Activated B cell treated with CpG ODN at 0.5 μM for 24 hours (primary cell): ENCODE results near the gene SLC6A9. TPM values are rescaled to one million over a fixed set of nuclear protein-coding genes. Genes with fewer than 3 reads are reported as not detected.

Experiments used
- ATAC-seq: fragments of 200-7000 bp; cut with Tn5 transposase; one replicate; pipeline ENCODE4 v1.10.0; 2021; ENCODE audit warnings: low read depth, mild to moderate bottlenecking, moderate library complexity
- CTCF ChIA-PET: fragments of 350-600 bp; sonication (Branson Sonifier 250); formaldehyde crosslinking; loops from one replicate; lab custom pipeline; 2021; ENCODE audit warnings: antibody characterized with exemption; lab: Charles Lee
- POLR2A ChIA-PET: fragments of 350-600 bp; sonication (Branson Sonifier 250); formaldehyde crosslinking; loops from one replicate; lab custom pipeline; 2021; ENCODE audit warnings: antibody characterized with exemption; lab: Charles Lee
- DNase-seq: peaks from one replicate; pipeline ENCODE4 v3.0.0; 2022
- H3K27ac Mint-ChIP-seq: one replicate; pipeline ENCODE4 v1.8.0; 2020; ENCODE audit warnings: mixed read lengths
- H3K27me3 Mint-ChIP-seq: one replicate; pipeline ENCODE4 v1.8.0; 2021; ENCODE audit warnings: mixed read lengths
- H3K36me3 Mint-ChIP-seq: one replicate; pipeline ENCODE4 v1.8.0; 2021; ENCODE audit warnings: low read depth, mixed read lengths
- H3K4me1 Mint-ChIP-seq: one replicate; pipeline ENCODE4 v1.8.0; 2021; ENCODE audit warnings: mixed read lengths
- H3K4me3 Mint-ChIP-seq: one replicate; pipeline ENCODE4 v1.8.0; 2020; ENCODE audit warnings: mild to moderate bottlenecking, mixed read lengths
- H3K9me3 Mint-ChIP-seq: one replicate; pipeline ENCODE4 v1.8.0; 2020; ENCODE audit warnings: mixed read lengths
- intact Hi-C: fragments of 100-400 bp; cut with micrococcal nuclease; formaldehyde crosslinking; loops from one replicate; pipeline ENCODE4 v1.15.1; 2024
- total RNA-seq: library from RNA; stranded (reverse); gene quantifications from 2 replicates; pipeline ENCODE4 v1.2.3, GENCODE V29; 2022
- TF ChIP-seq, protein P1 (sequence below): fragments of 200-600 bp; IDR thresholded peaks from one replicate; pipeline ENCODE4 v1.8.0; 2022; ENCODE audit warnings: antibody characterized with exemption, mild to moderate bottlenecking

Gene SLC6A9
- total RNA-seq, 1 donor from 2014 or later = 10.4 TPM

DNA sequence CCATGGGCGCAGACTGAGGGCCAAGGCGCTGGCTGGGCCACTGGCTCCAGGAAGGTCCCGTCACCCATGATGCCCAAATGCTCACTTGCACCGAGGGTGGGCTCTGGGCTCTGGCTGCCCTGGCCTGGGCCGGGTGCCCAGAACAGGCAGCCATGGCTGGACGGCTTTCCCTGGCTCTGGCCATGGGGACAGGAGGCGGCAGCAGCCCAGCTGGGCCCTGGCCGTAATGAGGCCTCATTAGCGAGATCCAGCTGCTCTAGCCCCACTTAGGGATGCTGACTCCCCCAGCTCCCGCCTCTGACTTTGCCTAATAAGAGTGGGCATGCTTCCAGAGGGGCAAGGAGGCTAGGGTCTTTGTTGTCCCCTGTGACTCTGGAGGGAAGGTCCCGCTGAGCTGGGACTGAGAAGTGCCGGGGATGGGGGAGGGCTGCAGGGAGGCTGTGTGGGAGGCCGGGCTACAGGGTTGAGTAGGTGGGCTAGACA, 11.8 kb downstream of the SLC6A9 start:
- ATAC-seq (no peak), DNase-seq (no peak)
- Mint-ChIP-seq H3K4me1 (peaks cover 2% of the 10 kb centered on the region), H3K27me3 (peaks cover 3% of the 10 kb centered on the region), H3K36me3 (no peaks in the 10 kb centered on the region), H3K4me3 (no peak overlapping the region), H3K27ac (no peak overlapping the region), H3K9me3 (no peaks in the 10 kb centered on the region)
- ChIA-PET POLR2A (no interaction called here), CTCF (interaction anchor here (1.3 kb wide), 1 partner anchor 17 kb away, joined by 4 read pairs; no protein-coding TSS in a partner anchor)
- intact Hi-C loops = no loop called here
- TF ChIP-seq, protein P1, sequence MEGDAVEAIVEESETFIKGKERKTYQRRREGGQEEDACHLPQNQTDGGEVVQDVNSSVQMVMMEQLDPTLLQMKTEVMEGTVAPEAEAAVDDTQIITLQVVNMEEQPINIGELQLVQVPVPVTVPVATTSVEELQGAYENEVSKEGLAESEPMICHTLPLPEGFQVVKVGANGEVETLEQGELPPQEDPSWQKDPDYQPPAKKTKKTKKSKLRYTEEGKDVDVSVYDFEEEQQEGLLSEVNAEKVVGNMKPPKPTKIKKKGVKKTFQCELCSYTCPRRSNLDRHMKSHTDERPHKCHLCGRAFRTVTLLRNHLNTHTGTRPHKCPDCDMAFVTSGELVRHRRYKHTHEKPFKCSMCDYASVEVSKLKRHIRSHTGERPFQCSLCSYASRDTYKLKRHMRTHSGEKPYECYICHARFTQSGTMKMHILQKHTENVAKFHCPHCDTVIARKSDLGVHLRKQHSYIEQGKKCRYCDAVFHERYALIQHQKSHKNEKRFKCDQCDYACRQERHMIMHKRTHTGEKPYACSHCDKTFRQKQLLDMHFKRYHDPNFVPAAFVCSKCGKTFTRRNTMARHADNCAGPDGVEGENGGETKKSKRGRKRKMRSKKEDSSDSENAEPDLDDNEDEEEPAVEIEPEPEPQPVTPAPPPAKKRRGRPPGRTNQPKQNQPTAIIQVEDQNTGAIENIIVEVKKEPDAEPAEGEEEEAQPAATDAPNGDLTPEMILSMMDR = no peak

DNA sequence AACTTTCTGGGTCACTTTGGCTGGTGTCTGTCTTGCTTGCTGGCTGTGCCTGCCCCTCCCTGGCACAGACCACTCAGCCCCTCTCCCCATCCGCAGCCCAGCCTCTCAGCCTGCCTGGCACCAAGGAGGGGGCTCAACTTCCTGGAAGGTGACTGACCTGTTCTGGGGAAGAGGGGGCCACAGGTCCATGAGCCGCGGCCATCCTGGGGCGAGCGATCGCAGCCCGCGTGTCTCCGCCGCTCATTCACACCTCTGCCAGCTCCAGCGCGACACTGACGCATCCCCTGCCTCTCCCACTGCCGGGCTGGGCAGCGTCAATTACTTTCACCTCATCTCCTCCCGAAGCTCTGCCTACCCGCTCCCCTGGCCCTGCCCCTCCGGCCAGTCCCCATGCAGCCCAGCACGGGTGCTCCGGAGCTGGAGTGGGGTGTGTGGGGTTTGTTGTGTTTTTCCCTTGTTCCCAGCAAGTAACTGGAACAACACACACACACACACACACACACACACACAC, 14.3 kb downstream of the SLC6A9 start:
- Mint-ChIP-seq H3K36me3 (no peaks in the 10 kb centered on the region), H3K9me3 (no peaks in the 10 kb centered on the region), H3K4me3 (no peak overlapping the region), H3K27me3 (peaks cover 6% of the 10 kb centered on the region), H3K4me1 (no peaks in the 10 kb centered on the region), H3K27ac (no peak overlapping the region)
- TF ChIP-seq, protein P1 = no peak
- no peak for ATAC-seq
- DNase-seq = no peak
- intact Hi-C loops = no loop called here
- ChIA-PET POLR2A (no interaction called here), CTCF (interaction anchor here (1.4 kb wide), 2 partner anchors 12 to 20 kb away, joined by 4 to 6 read pairs; no protein-coding TSS in a partner anchor)

DNA sequence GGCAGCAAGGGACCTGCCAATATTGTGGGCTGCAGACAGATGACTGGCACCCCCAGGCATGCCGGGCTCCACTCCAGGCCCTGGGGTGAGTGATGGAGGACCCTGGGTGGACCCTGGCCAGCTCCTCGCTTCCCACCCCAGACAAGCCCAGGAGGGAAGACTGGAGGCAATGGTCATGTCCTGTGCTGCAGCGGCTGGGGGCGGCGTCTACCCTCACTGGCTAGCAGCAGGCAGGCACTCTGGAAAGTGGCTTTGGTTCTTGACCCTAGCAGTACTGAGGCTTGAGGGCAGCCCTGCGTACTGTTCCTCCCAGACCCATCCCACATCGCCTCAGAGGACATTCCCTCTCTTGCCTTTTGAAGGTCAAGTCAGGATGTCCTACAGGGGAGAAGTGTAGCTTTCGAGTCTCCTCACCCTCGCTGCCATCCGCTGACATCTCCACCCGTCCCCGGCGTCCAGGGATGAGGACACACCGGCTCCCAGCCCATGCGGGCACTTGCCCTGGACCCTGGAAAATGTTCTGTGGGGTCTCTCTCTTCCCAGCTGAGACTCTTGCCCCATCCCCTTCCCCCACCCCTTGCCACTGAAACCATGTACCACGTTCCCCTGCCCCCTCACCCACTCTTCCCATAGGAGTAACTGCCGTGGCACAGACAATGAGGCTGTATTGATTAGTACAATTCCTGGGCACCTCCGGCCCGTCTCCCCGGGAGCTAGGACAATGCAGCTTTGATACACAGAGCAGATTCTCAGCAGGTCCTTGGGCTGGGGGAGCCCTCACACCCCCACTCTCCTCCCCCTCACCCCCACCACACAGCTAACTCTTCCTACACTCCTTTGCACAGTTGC, 15.0 kb downstream of the SLC6A9 start:
- Mint-ChIP-seq H3K9me3 (no peaks in the 10 kb centered on the region), H3K27me3 (peaks cover 6% of the 10 kb centered on the region), H3K4me3 (no peak overlapping the region), H3K27ac (no peak overlapping the region), H3K36me3 (no peaks in the 10 kb centered on the region), H3K4me1 (no peaks in the 10 kb centered on the region)
- DNase-seq (no peak), ATAC-seq (no peak)
- ChIA-PET CTCF (interaction anchor here (1.4 kb wide), 2 partner anchors 11 to 20 kb away, joined by 4 to 6 read pairs; no protein-coding TSS in a partner anchor), POLR2A (no interaction called here)
- intact Hi-C loops = no loop called here
- TF ChIP-seq, protein P1 = no peak

DNA sequence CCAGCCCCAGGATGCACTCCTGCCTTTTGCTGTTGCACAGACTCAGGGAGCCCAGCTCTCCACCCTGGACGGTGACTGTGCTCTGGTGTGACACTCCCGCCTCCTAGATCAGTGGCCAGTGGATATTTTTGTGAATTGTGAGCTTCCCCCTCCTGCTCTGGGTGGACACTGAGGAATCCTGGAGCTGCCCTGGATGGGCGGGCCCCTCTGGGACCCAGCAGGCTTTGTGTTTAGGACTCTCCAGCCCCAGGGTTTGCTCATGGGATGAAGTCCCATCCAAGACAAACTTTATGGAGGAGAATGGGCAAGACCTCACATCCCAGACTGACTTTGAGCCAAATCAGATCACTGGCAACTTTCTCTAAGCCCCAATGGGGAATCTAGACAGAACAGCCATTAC, 16.1 kb downstream of the SLC6A9 start:
- ChIA-PET CTCF (interaction anchor here (1.4 to 1.5 kb wide), 2 partner anchors 9 to 21 kb away, joined by 7 read pairs; no protein-coding TSS in a partner anchor), POLR2A (no interaction called here)
- H3K4me1 Mint-ChIP-seq = no peaks in the 10 kb centered on the region

More for the DNA sequence above, 16.1 kb downstream of the SLC6A9 start:
- Mint-ChIP-seq H3K4me3 (no peak overlapping the region), H3K27me3 (peaks cover 6% of the 10 kb centered on the region), H3K36me3 (no peaks in the 10 kb centered on the region), H3K9me3 (no peaks in the 10 kb centered on the region), H3K27ac (no peak overlapping the region)
- intact Hi-C loops = no loop called here
- TF ChIP-seq, protein P1 = no peak
- no peak for DNase-seq
- ATAC-seq = no peak
